Measurements from ENCODE around the gene NASP.

DNA sequence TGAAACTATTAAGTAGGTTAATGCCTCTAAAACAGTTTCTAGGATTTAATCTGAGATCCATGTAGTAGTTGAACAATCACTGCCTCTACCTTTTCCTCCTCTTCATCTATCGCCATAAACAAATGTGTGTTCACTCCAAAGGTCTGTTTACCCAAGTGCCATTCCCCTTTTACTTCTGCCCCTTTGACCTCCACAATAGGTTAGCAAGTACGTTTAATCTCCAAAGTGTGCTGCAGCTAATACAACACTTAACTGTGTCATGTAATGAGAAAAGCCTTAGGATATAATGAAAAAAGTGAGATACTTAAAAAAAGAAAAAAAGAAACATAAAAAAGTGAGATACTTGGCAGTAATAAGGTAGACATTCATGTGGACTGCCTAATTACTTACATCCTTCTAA lies 74.3 kb downstream of the NASP start:
- TF ChIP-seq, protein P1, sequence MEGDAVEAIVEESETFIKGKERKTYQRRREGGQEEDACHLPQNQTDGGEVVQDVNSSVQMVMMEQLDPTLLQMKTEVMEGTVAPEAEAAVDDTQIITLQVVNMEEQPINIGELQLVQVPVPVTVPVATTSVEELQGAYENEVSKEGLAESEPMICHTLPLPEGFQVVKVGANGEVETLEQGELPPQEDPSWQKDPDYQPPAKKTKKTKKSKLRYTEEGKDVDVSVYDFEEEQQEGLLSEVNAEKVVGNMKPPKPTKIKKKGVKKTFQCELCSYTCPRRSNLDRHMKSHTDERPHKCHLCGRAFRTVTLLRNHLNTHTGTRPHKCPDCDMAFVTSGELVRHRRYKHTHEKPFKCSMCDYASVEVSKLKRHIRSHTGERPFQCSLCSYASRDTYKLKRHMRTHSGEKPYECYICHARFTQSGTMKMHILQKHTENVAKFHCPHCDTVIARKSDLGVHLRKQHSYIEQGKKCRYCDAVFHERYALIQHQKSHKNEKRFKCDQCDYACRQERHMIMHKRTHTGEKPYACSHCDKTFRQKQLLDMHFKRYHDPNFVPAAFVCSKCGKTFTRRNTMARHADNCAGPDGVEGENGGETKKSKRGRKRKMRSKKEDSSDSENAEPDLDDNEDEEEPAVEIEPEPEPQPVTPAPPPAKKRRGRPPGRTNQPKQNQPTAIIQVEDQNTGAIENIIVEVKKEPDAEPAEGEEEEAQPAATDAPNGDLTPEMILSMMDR (IDR thresholded peaks at IDR 0.05) = no peak
- no peak for TF ChIP-seq POLR2A (IDR thresholded peaks at IDR 0.05)
